ENCODE measurements around the gene APLP2.
"Not testable (repeated sequence)": the region's sequence is repeated elsewhere in the genome, so short reads cannot be mapped to it uniquely, and the experiment has no call there.

APLP2 gene

DNA sequence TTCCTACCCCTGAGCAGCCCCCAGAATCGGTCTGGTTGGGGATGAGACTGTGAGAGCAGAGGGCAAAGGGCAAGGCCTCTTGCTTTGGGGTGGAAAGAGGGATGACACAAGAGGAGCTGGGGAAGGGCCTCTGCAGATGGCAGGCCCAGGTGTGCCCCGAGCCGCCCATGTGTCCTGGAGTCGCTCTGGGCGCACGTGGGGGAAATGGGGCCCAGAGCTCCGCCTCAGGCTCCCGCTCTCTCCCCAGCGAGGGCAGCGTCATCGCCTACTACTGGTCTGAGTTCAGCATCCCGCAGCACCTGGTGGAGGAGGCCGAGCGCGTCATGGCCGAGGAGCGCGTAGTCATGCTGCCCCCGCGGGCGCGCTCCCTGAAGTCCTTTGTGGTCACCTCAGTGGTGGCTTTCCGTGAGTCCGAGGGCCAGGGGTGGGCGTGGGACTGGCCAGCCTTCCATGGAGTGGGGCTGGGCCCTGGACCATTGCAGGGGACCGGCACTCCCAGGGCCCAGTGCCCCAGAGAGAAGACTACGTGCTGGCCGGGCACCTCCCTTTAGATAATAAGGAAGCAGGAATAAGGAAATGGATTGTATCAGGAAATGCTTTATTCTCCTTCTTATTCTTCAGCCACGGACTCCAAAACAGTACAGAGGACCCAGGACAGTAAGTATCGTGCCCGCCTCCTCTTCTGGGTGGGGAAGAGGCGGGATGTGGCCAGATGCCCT is 120.0 kb downstream of the APLP2 start:
- DNase-seq (ENCODE audit: low read depth in 2 of 2, low spot score in 1 of 2): no peak

- no peak for DNase-seq (ENCODE audit: low read depth in 2 of 2, low spot score in 1 of 2)
These were observed 120.7 kb downstream of the APLP2 start for GRCh38 chr11:130190371-130190881.

- DNase-seq (ENCODE audit: low read depth in 2 of 2, low spot score in 1 of 2): no peak
These were observed 122.2 kb downstream of the APLP2 start for GRCh38 chr11:130191896-130192295.

DNA sequence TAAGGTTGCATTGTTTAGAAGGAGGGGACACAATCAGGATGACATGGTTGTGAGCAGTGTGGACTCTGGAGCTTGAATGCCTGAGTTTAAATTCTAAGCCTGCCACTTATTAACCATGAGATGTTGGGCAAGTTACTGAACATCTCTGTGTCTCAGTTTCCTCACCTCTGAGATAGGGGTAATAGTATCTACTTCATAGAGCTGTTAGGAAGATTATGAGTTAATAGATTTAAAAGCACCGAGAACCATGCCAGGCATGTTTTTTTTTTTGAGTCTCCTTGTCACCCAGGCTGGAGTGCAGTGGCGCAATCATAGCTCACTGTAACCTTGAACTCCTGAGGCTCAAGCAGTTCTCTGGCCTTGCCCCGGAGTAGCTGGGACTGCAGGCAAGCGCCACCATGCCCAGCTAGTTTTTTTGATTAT is 123.2 kb downstream of the APLP2 start:
- no peak for DNase-seq (ENCODE audit: low read depth in 2 of 2, low spot score in 1 of 2)

DNA sequence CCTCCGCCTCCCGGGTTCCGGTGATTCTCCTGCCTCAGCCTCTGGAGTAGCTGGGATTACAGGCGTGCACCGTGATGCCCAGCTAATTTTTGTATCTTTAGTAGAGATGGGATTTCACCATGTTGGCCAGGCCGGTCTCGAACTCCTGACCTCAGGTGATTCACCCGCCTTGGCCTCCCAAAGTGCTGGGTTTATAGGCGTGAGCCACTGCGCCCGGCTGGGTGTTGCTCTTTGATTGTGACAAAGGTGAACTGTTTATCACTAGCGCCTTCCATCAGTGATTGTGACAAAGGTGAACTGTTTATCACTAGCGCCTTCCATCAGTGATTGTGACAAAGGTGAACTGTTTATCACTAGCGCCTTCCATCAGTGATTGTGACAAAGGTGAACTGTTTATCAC is 123.9 kb downstream of the APLP2 start:
- not testable (repeated sequence) for DNase-seq (ENCODE audit: low read depth in 2 of 2, low spot score in 1 of 2)

Measured in stimulated activated CD8-positive, alpha-beta memory T cell treated with anti-CD3 and anti-CD28 coated beads, Interleukin-4, amount 100 ng/mL, for 1 hour (primary cell).